Stimulated activated CD4-positive, alpha-beta T cell treated with anti-CD3 and anti-CD28 coated beads, Interleukin-1b, Interleukin-23, amount 100 ng/mL, for 4 hours (primary cell): ENCODE results near the gene TMEM87B.

ENCODE experiments used
- DNase-seq, 2 donors: peaks; one replicate each; pipeline ENCODE4 v3.0.0-alpha.2; 2020; ENCODE audit warnings: low read depth in 2 of 2

The TMEM87B gene

DNA sequence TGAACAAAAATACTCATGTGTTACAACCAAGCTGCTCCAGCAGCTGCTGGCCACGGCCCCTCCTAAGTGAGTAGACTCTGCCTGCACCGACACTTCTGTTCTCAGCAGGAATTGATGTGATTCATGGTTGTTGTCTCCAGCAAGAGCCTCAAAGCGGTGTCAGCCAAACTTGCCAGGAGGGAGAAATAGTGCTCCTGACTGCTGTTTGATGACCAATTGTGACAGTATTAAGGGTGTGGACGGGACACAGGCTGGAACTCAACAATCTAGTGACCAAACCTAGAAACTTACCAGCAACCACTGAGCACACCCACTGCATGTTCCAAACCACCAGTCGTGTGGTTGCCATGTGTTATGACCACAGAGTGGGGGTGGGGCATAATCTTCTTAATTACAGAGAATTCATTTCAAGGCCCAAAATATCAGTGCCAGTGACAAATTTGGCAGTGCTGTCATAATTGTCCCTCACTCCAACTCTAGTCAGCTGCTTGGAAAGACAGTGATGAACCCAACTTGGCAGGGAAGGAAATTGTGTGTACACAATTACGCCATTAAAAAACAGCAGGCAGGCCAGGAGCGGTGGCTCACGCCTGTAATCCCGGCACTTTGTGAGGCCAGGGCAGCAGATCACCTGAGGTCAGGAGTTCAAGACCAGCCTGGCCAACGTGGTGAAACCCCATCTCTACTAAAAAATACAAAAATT, 113.5 kb downstream of the TMEM87B start:
- DNase-seq = no peak
